ENCODE measurements around the gene CPED1.
"Not testable (repeated sequence)": the region's sequence is repeated elsewhere in the genome, so short reads cannot be mapped to it uniquely, and the experiment has no call there.

CPED1 gene

GRCh38 chr7:121288894-121289293 lies 300.4 kb downstream of the CPED1 start:
- peaks cover 12% of the 10 kb centered on the region for H3K9me3 Mint-ChIP-seq
- peaks cover 10% of the 10 kb centered on the region for H3K4me1 Mint-ChIP-seq
- ATAC-seq (no peak), DNase-seq (ENCODE audit: low spot score in 2 of 2) (no peak)
- no peaks in the 10 kb centered on the region for H3K36me3 Mint-ChIP-seq
- no peak overlapping the region for H3K27ac Mint-ChIP-seq
- no peak overlapping the region for H3K4me3 Mint-ChIP-seq

GRCh38 chr7:121289930-121290329 lies 301.4 kb downstream of the CPED1 start:
- not testable (repeated sequence) for H3K36me3 Mint-ChIP-seq; ATAC-seq; DNase-seq (ENCODE audit: low spot score in 2 of 2); H3K4me3 Mint-ChIP-seq; H3K27ac Mint-ChIP-seq
- peaks cover 12% of the 10 kb centered on the region for H3K9me3 Mint-ChIP-seq
- peaks cover 10% of the 10 kb centered on the region for H3K4me1 Mint-ChIP-seq

- H3K4me1 Mint-ChIP-seq: no peaks in the 10 kb centered on the region
- ATAC-seq: no peak
- no peaks in the 10 kb centered on the region for H3K36me3 Mint-ChIP-seq
- peaks cover 6% of the 10 kb centered on the region for H3K9me3 Mint-ChIP-seq
- no peak for DNase-seq (ENCODE audit: low spot score in 2 of 2)
- H3K27ac Mint-ChIP-seq: no peak overlapping the region
- H3K4me3 Mint-ChIP-seq: no peak overlapping the region
These were observed 306.0 kb downstream of the CPED1 start for GRCh38 chr7:121294448-121294992.

GRCh38 chr7:121297843-121298242 lies 309.3 kb downstream of the CPED1 start:
- DNase-seq (ENCODE audit: low spot score in 2 of 2): no peak
- ATAC-seq: no peak
- H3K36me3 Mint-ChIP-seq: no peaks in the 10 kb centered on the region

GRCh38 chr7:121298831-121299239 lies 310.3 kb downstream of the CPED1 start:
- H3K27ac Mint-ChIP-seq: no peak overlapping the region
- DNase-seq (ENCODE audit: low spot score in 2 of 2) (no peak), ATAC-seq (no peak)
- H3K36me3 Mint-ChIP-seq: no peaks in the 10 kb centered on the region
- H3K4me3 Mint-ChIP-seq: no peak overlapping the region
- H3K9me3 Mint-ChIP-seq: peaks cover 2% of the 10 kb centered on the region
- no peaks in the 10 kb centered on the region for H3K4me1 Mint-ChIP-seq

More at GRCh38 chr7:121297843-121298242, 309.3 kb downstream of the CPED1 start:
- Mint-ChIP-seq H3K27ac (no peak overlapping the region), H3K4me3 (no peak overlapping the region), H3K9me3 (peaks cover 3% of the 10 kb centered on the region), H3K4me1 (no peaks in the 10 kb centered on the region)

- Mint-ChIP-seq H3K27ac (no peak overlapping the region), H3K4me3 (no peak overlapping the region), H3K36me3 (no peaks in the 10 kb centered on the region), H3K9me3 (no peaks in the 10 kb centered on the region), H3K4me1 (no peaks in the 10 kb centered on the region)
- ATAC-seq: no peak
- no peak for DNase-seq (ENCODE audit: low spot score in 2 of 2)
These were observed 312.3 kb downstream of the CPED1 start for GRCh38 chr7:121300685-121301420.

- DNase-seq (ENCODE audit: low spot score in 2 of 2) (no peak), ATAC-seq (no peak)
- Mint-ChIP-seq H3K9me3 (no peaks in the 10 kb centered on the region), H3K4me1 (peaks cover 4% of the 10 kb centered on the region), H3K36me3 (no peaks in the 10 kb centered on the region), H3K27ac (no peak overlapping the region), H3K4me3 (no peak overlapping the region)
These were observed 313.1 kb downstream of the CPED1 start for GRCh38 chr7:121301446-121302213.

- Mint-ChIP-seq H3K27ac (no peak overlapping the region), H3K4me3 (no peak overlapping the region), H3K9me3 (no peaks in the 10 kb centered on the region), H3K36me3 (no peaks in the 10 kb centered on the region), H3K4me1 (peaks cover 4% of the 10 kb centered on the region)
- no peak for DNase-seq (ENCODE audit: low spot score in 2 of 2)
- ATAC-seq: peak; percentile 97
These were observed 313.8 kb downstream of the CPED1 start for GRCh38 chr7:121302214-121302745.

- ATAC-seq: no peak
- H3K27ac Mint-ChIP-seq: no peak overlapping the region
- DNase-seq (ENCODE audit: low spot score in 2 of 2): no peak
- peaks cover 4% of the 10 kb centered on the region for H3K4me1 Mint-ChIP-seq
- H3K9me3 Mint-ChIP-seq: no peaks in the 10 kb centered on the region
- H3K4me3 Mint-ChIP-seq: no peak overlapping the region
- no peaks in the 10 kb centered on the region for H3K36me3 Mint-ChIP-seq
These were observed 315.1 kb downstream of the CPED1 start for GRCh38 chr7:121303422-121304101.

GRCh38 chr7:121304102-121304658 lies 315.7 kb downstream of the CPED1 start:
- no peaks in the 10 kb centered on the region for H3K36me3 Mint-ChIP-seq
- peaks cover 4% of the 10 kb centered on the region for H3K4me1 Mint-ChIP-seq
- no peak overlapping the region for H3K4me3 Mint-ChIP-seq
- no peaks in the 10 kb centered on the region for H3K9me3 Mint-ChIP-seq
- no peak for ATAC-seq
- no peak for DNase-seq (ENCODE audit: low spot score in 2 of 2)
- no peak overlapping the region for H3K27ac Mint-ChIP-seq

GRCh38 chr7:121305109-121305508 lies 316.6 kb downstream of the CPED1 start:
- H3K36me3 Mint-ChIP-seq: no peaks in the 10 kb centered on the region
- no peaks in the 10 kb centered on the region for H3K9me3 Mint-ChIP-seq
- ATAC-seq (no peak), DNase-seq (ENCODE audit: low spot score in 2 of 2) (no peak)
- no peak overlapping the region for H3K4me3 Mint-ChIP-seq
- peaks cover 4% of the 10 kb centered on the region for H3K4me1 Mint-ChIP-seq
- H3K27ac Mint-ChIP-seq: no peak overlapping the region

GRCh38 chr7:121306565-121306964 lies 318.1 kb downstream of the CPED1 start:
- ATAC-seq: peak; percentile 52
- H3K9me3 Mint-ChIP-seq: no peaks in the 10 kb centered on the region
- DNase-seq (ENCODE audit: low spot score in 2 of 2): no peak
- peaks cover 4% of the 10 kb centered on the region for H3K4me1 Mint-ChIP-seq
- no peaks in the 10 kb centered on the region for H3K36me3 Mint-ChIP-seq
- no peak overlapping the region for H3K4me3 Mint-ChIP-seq
- H3K27ac Mint-ChIP-seq: no peak overlapping the region

- ATAC-seq: no peak
- H3K4me3 Mint-ChIP-seq: no peak overlapping the region
These were observed 318.6 kb downstream of the CPED1 start for GRCh38 chr7:121307021-121307574.

GRCh38 chr7:121313220-121313792 lies 324.8 kb downstream of the CPED1 start:
- no peak for ATAC-seq
- no peak overlapping the region for H3K4me3 Mint-ChIP-seq
- H3K4me1 Mint-ChIP-seq: no peaks in the 10 kb centered on the region

More at GRCh38 chr7:121307021-121307574, 318.6 kb downstream of the CPED1 start:
- Mint-ChIP-seq H3K36me3 (no peaks in the 10 kb centered on the region), H3K27ac (no peak overlapping the region), H3K9me3 (no peaks in the 10 kb centered on the region), H3K4me1 (peaks cover 4% of the 10 kb centered on the region)
- DNase-seq (ENCODE audit: low spot score in 2 of 2): no peak

More at GRCh38 chr7:121313220-121313792, 324.8 kb downstream of the CPED1 start:
- Mint-ChIP-seq H3K9me3 (no peaks in the 10 kb centered on the region), H3K27ac (no peak overlapping the region), H3K36me3 (no peaks in the 10 kb centered on the region)
- no peak for DNase-seq (ENCODE audit: low spot score in 2 of 2)

Measured in stimulated activated effector memory CD8-positive, alpha-beta T cell treated with anti-CD3 and anti-CD28 coated beads, Interleukin-12 subunit alpha, Interleukin-12 subunit beta, amount 100 ng/mL, for 72 hours (primary cell).